ENCODE data around the gene TTF2. TPM values are rescaled to one million over a fixed set of nuclear protein-coding genes. Genes with fewer than 3 reads are reported as not detected.

TTF2 gene
- total and polyA plus RNA-seq, 9 donors, result 2.1 to 14.0 (median 10.6) TPM

DNA sequence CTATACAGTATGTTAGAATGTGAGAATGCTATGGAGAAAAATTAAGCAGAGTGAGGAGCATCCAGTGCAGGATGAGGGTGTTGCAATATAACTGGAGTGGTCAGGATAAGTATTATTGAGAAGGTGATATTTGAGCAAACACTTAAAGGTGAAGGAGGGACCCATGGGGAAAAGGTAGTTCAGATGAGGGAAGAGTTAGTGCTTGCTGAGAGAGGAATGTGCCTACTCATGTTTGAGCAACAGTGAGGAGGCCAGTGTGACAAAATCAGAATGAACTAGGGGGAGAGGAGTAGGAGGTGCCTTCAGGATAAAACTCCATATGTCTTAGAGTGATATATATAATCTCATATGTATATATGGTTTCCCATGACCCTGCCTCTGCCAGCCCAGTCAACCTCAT is 67.7 kb downstream of the TTF2 start:
- Histone ChIP-seq H3K4me1 (ENCODE audit: insufficient read depth) (no peaks in the 10 kb centered on the region), H3K27me3 (no peaks in the 10 kb centered on the region), H3K4me3 (no peak overlapping the region), H3K27ac (no peak overlapping the region), H3K36me3 (no peaks in the 10 kb centered on the region), H3K9me3 (no peaks in the 10 kb centered on the region)
- DNase-seq, result no peak
- intact Hi-C loops (cut with DNase I), result loop anchor here in 2 of 4 donors (5.0 kb wide), 2 partner anchors 55 to 60 kb away; no protein-coding TSS in a partner anchor
- TF ChIP-seq POLR2A (IDR thresholded peaks at IDR 0.05), result no peak
- no peak for TF ChIP-seq CTCF (IDR thresholded peaks at IDR 0.05)
- no peak for TF ChIP-seq EP300 (IDR thresholded peaks at IDR 0.05)

DNA sequence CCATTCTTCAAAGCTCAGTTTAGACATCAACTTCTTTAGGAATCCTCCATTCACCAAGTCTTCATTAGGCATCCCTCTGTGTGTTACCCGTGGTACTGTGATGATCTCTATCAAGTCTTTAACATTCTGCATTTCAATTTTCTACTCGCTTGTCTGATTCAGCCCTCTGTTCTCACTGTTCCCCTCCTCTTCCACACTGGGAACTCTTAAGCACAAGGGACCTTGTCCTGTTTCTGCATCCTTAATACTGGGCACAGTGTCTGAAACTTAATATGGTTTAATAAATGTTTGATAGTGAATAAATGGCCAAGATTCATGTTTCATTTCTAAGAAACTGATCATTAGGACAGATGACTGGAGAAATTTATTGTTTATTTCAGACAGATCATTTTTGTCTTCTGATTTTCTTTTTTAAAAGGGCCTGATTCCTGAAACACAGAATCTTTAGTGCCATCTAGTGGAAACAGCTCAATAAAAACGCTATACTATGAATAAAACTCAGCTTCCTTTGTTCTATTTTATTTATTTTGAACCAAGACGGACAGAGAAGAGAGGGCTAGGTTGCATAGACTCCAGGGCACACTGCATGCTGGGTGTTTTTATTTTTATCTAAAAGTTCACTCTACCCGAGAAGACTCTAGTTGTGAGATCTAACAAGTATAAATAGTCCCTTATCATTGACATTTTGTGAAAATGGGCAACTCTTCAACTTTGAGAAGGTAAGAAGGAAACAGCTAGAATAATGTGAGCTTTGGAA is 68.4 kb downstream of the TTF2 start:
- H3K27me3 ChIP-seq, result no peaks in the 10 kb centered on the region
- H3K4me3 ChIP-seq, result no peak overlapping the region
- TF ChIP-seq CTCF (IDR thresholded peaks at IDR 0.05) (peak in 1 of 3 donors; percentile 42), EP300 (IDR thresholded peaks at IDR 0.05) (no peak)
- no peaks in the 10 kb centered on the region for H3K36me3 ChIP-seq
- WGBS, 3 donors, result 18 to 21% (median 19%) methylated on average over 5 of the region's 5 CpGs
- no peaks in the 10 kb centered on the region for H3K9me3 ChIP-seq
- no peaks in the 10 kb centered on the region for H3K4me1 ChIP-seq (ENCODE audit: insufficient read depth)
- DNase-seq, result no peak
- intact Hi-C loops (cut with DNase I), result loop anchor here in 2 of 4 donors (5.0 kb wide), 2 partner anchors 56 to 61 kb away; no protein-coding TSS in a partner anchor
- H3K27ac ChIP-seq, result no peak overlapping the region

- 94 to 95% (median 94%) methylated on average over 4 of the region's 4 CpGs for WGBS, 3 donors
- Histone ChIP-seq H3K27me3 (no peaks in the 10 kb centered on the region), H3K36me3 (no peaks in the 10 kb centered on the region), H3K27ac (no peak overlapping the region), H3K4me3 (no peak overlapping the region), H3K4me1 (ENCODE audit: insufficient read depth) (no peaks in the 10 kb centered on the region), H3K9me3 (no peaks in the 10 kb centered on the region)
- intact Hi-C loops (cut with DNase I), result no loop called here
- TF ChIP-seq POLR2A (IDR thresholded peaks at IDR 0.05) (no peak), CTCF (IDR thresholded peaks at IDR 0.05) (no peak), EP300 (IDR thresholded peaks at IDR 0.05) (no peak)
- no peak for DNase-seq
Observed at GRCh38 chr1:117130526-117130925, 70.4 kb downstream of the TTF2 start.

- no peak for DNase-seq
- Histone ChIP-seq H3K9me3 (no peaks in the 10 kb centered on the region), H3K27ac (no peak overlapping the region), H3K4me1 (ENCODE audit: insufficient read depth) (no peaks in the 10 kb centered on the region), H3K36me3 (no peaks in the 10 kb centered on the region), H3K27me3 (no peaks in the 10 kb centered on the region), H3K4me3 (no peak overlapping the region)
- TF ChIP-seq EP300 (IDR thresholded peaks at IDR 0.05) (no peak), POLR2A (IDR thresholded peaks at IDR 0.05) (no peak), CTCF (IDR thresholded peaks at IDR 0.05) (no peak)
- intact Hi-C loops (cut with DNase I), result no loop called here
- 81 to 86% (median 86%) methylated on average over 2 of the region's 2 CpGs for WGBS, 3 donors
Observed at GRCh38 chr1:117135329-117135728, 75.2 kb downstream of the TTF2 start.

All from ovary (tissue), 9 donors.